Testis (tissue), 3 donors: ENCODE data around the gene CDX2. TPM values are rescaled to one million over a fixed set of nuclear protein-coding genes. Genes with fewer than 3 reads are reported as not detected.
A peak's percentile ranks its signal among the peaks of the same experiment; 100 is the strongest.
"Not testable (repeated sequence)": the region's sequence is repeated elsewhere in the genome, so short reads cannot be mapped to it uniquely, and the experiment has no call there.

Experiments
- DNase-seq: peaks from one replicate; pipeline ENCODE4 v3.0.0-alpha.2; 2019
- H3K27ac ChIP-seq, 2 donors: fragments of 200-600 bp; sonication (generic); one replicate each; pipeline ENCODE4 v1.5.1; 2019
- H3K27me3 ChIP-seq: fragments of 200-600 bp; sonication (generic); one replicate; pipeline ENCODE4 v1.5.1; 2019
- H3K36me3 ChIP-seq: fragments of 200-600 bp; sonication (generic); one replicate; pipeline ENCODE4 v1.5.1; 2017; ENCODE audit warnings: low read depth; ENCODE audit errors: missing control alignments
- H3K4me1 ChIP-seq: fragments of 200-600 bp; sonication (generic); one replicate; pipeline ENCODE4 v1.5.1; 2019
- H3K4me3 ChIP-seq, 2 donors: fragments of 200-600 bp; sonication (generic); one replicate each; pipeline ENCODE4 v1.5.1; 2017 to 2019
- H3K9me3 ChIP-seq: fragments of 200-600 bp; sonication (generic); one replicate; pipeline ENCODE4 v1.5.1; 2017
- POLR2A ChIP-seq: fragments of 450-650 bp; IDR thresholded peaks from one replicate; pipeline ENCODE4 v1.6.1; 2017; ENCODE audit warnings: antibody characterized with exemption, mild to moderate bottlenecking, moderate library complexity
- WGBS, 2 donors: methylation state at CpG; one replicate each; pipeline ENCODE4 v1.1.5; 2018; 5-methylcytosine and 5-hydroxymethylcytosine counted together
- intact Hi-C: fragments of 100-400 bp; cut with DNase I; formaldehyde crosslinking; loops from one replicate; pipeline ENCODE4 v1.15.1; 2023; ENCODE audit warnings: low total_unique reads
- polyA plus RNA-seq: library from polyadenylated mRNA; stranded (reverse); fragments of 350-450 nt; fragmentation: Illumina TruSeq; extraction: RNeasy Lipid Tissue Mini Kit (QIAGEN cat#74804); gene quantifications from one replicate; pipeline ENCODE4 v1.2.3, GENCODE V29; 2014; ENCODE audit warnings: low read depth, low replicate concordance; ENCODE audit not compliant: insufficient read depth
- total RNA-seq, 2 donors: library from RNA; depleted of rRNA; stranded (reverse); fragments of >200 nt; gene quantifications; one replicate each; pipeline ENCODE4 v1.2.3, GENCODE V29; 2016
- TF ChIP-seq, protein P1 (sequence below), 3 experiments: fragments of 450-650 bp in 2 of 3; fragments of 200-600 bp in 1 of 3; sonication (generic) in 1 of 3; IDR thresholded peaks; one replicate each; pipeline ENCODE4 v1.5.1; 2016 to 2019; ENCODE audit warnings: antibody characterized with exemption in 3 of 3, mild to moderate bottlenecking in 2 of 3, moderate library complexity in 1 of 3

The CDX2 gene
- total and polyA plus RNA-seq, 3 donors from 2014 or later: 0.06 to 0.08 TPM; not detected in 1

- Histone ChIP-seq H3K4me1 (peaks cover 6% of the 10 kb centered on the region), H3K9me3 (no peaks in the 10 kb centered on the region), H3K4me3 (peak overlapping the region in 1 of 2 donors; percentile 17), H3K36me3 (no peaks in the 10 kb centered on the region), H3K27me3 (no peaks in the 10 kb centered on the region), H3K27ac (no peak overlapping the region)
- intact Hi-C loops: no loop called here
- TF ChIP-seq POLR2A: no peak
- TF ChIP-seq, protein P1, sequence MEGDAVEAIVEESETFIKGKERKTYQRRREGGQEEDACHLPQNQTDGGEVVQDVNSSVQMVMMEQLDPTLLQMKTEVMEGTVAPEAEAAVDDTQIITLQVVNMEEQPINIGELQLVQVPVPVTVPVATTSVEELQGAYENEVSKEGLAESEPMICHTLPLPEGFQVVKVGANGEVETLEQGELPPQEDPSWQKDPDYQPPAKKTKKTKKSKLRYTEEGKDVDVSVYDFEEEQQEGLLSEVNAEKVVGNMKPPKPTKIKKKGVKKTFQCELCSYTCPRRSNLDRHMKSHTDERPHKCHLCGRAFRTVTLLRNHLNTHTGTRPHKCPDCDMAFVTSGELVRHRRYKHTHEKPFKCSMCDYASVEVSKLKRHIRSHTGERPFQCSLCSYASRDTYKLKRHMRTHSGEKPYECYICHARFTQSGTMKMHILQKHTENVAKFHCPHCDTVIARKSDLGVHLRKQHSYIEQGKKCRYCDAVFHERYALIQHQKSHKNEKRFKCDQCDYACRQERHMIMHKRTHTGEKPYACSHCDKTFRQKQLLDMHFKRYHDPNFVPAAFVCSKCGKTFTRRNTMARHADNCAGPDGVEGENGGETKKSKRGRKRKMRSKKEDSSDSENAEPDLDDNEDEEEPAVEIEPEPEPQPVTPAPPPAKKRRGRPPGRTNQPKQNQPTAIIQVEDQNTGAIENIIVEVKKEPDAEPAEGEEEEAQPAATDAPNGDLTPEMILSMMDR (IDR thresholded peaks at IDR 0.05): no peak
- WGBS, 2 donors: 15 to 33% methylated on average over 11 to 45 of the region's 45 CpGs
- no peak for DNase-seq
These were observed 3.1 kb downstream of the CDX2 start for GRCh38 chr13:27965740-27966640.

- Histone ChIP-seq H3K4me3 (no peak overlapping the region), H3K27ac (no peak overlapping the region), H3K36me3 (no peaks in the 10 kb centered on the region), H3K4me1 (peaks cover 10% of the 10 kb centered on the region), H3K9me3 (no peaks in the 10 kb centered on the region), H3K27me3 (no peaks in the 10 kb centered on the region)
- intact Hi-C loops: no loop called here
- TF ChIP-seq POLR2A: no peak
- TF ChIP-seq, protein P1 (IDR thresholded peaks at IDR 0.05): no peak
- 58 to 64% methylated on average over 7 of the region's 7 CpGs for WGBS, 2 donors
- DNase-seq: no peak
These were observed 3.8 kb downstream of the CDX2 start for GRCh38 chr13:27965343-27965739.

DNA sequence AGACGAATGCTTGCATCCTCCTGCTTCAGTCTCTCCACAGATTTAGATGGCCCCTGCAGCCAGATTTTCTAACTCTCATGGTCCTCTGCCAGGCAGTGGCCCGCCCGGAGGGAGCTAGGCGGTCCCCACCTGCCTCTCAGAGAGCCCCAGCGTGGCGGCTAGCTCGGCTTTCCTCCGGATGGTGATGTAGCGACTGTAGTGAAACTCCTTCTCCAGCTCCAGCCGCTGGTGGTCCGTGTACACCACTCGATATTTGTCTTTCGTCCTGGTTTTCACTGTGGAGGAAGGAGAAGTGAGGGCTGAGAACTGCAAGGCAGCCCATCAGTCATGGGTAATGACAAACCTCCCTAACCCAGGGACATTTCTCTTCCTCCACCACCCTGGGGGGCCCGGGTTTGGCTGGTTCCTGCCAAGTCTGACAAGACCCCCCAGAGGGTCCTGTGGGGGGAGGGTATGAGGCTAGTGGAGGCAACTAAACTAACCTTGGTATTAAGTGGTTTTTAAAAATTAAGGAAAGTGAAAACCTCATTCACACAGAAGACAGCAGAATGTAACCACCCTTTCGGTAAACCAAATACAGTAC lies 4.3 kb downstream of the CDX2 start:
- intact Hi-C loops: no loop called here
- no peaks in the 10 kb centered on the region for H3K9me3 ChIP-seq
- TF ChIP-seq POLR2A: no peak
- TF ChIP-seq, protein P1 (IDR thresholded peaks at IDR 0.05): no peak
- WGBS, 2 donors: 47 to 57% methylated on average over 15 of the region's 15 CpGs
- no peak overlapping the region for H3K4me3 ChIP-seq
- no peaks in the 10 kb centered on the region for H3K27me3 ChIP-seq
- peaks cover 12% of the 10 kb centered on the region for H3K4me1 ChIP-seq
- no peaks in the 10 kb centered on the region for H3K36me3 ChIP-seq
- H3K27ac ChIP-seq: no peak overlapping the region
- no peak for DNase-seq

DNA sequence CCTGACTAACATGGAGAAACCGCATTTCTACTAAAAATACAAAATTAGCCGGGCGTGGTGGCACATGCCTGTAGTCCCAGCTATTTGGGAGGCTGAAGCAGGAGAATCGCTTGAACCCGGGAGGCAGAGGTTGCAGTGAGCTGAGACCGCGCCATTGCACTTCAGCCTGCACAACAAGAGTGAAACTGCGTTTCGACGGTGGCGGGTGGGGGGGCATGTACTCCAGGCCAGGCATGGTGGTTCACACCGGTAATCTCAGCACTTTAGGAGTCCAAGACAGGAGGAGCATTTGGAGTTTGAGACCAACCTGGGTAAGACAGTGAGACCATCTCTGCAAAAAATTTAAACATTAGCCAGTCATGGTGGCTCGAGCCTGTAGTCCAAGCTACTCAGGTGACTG lies 4.9 kb downstream of the CDX2 start:
- WGBS, 2 donors: 66% methylated on average over 13 of the region's 13 CpGs

GRCh38 chr13:27963491-27963890 lies 5.6 kb downstream of the CDX2 start:
- Histone ChIP-seq H3K27ac (no peak overlapping the region), H3K4me1 (peaks cover 12% of the 10 kb centered on the region), H3K9me3 (no peaks in the 10 kb centered on the region), H3K36me3 (no peaks in the 10 kb centered on the region), H3K4me3 (no peak overlapping the region), H3K27me3 (no peaks in the 10 kb centered on the region)
- 82 to 83% methylated on average over 3 of the region's 3 CpGs for WGBS, 2 donors
- intact Hi-C loops: no loop called here
- TF ChIP-seq, protein P1 (IDR thresholded peaks at IDR 0.05): no peak
- no peak for TF ChIP-seq POLR2A
- DNase-seq: no peak

More for the DNA sequence above, 4.9 kb downstream of the CDX2 start:
- H3K36me3 ChIP-seq, H3K27ac ChIP-seq, intact Hi-C loops, H3K27me3 ChIP-seq, H3K9me3 ChIP-seq, DNase-seq, H3K4me3 ChIP-seq: not testable (repeated sequence)
- peaks cover 12% of the 10 kb centered on the region for H3K4me1 ChIP-seq
